HUES48 (cell line): ENCODE measurements around the gene HOXB4.

Source experiments
- H3K27ac ChIP-seq: one replicate; pipeline ENCODE4 v1.7.0; 2013; ENCODE audit warnings: low read depth, low read length, inconsistent platforms
- H3K27me3 ChIP-seq: 2 replicates; pipeline ENCODE4 v1.6.1; 2013; ENCODE audit warnings: mild to moderate bottlenecking, low read length; ENCODE audit not compliant: control insufficient read depth, insufficient read depth
- H3K36me3 ChIP-seq: 2 replicates; pipeline ENCODE4 v1.6.1; 2013; ENCODE audit warnings: low read length; ENCODE audit not compliant: control insufficient read depth, insufficient read depth
- H3K4me1 ChIP-seq: 2 replicates; pipeline ENCODE4 v1.6.1; 2013; ENCODE audit warnings: mild to moderate bottlenecking, low read length; ENCODE audit not compliant: control insufficient read depth, insufficient read depth
- H3K4me3 ChIP-seq: 2 replicates; pipeline ENCODE4 v1.5.1; 2013; ENCODE audit warnings: mild to moderate bottlenecking, low read depth, low read length
- H3K9ac ChIP-seq: 2 replicates; pipeline ENCODE4 v1.6.1; 2013; ENCODE audit warnings: mild to moderate bottlenecking, low read depth, low read length, moderate library complexity
- H3K9me3 ChIP-seq: 2 replicates; pipeline ENCODE4 v1.6.1; 2013; ENCODE audit warnings: low read length; ENCODE audit not compliant: control insufficient read depth, insufficient read depth

The HOXB4 gene

GRCh38 chr17:48592057-48592514 lies 13.9 kb upstream of the HOXB4 start:
- Histone ChIP-seq H3K27me3 (peaks cover 100% of the 10 kb centered on the region), H3K9ac (no peak overlapping the region), H3K27ac (no peak overlapping the region)

GRCh38 chr17:48591255-48592056 lies 13.3 kb upstream of the HOXB4 start:
- no peak overlapping the region for H3K27ac ChIP-seq
- no peak overlapping the region for H3K9ac ChIP-seq
- H3K9me3 ChIP-seq, result no peaks in the 10 kb centered on the region
- peaks cover 9% of the 10 kb centered on the region for H3K4me1 ChIP-seq
- H3K36me3 ChIP-seq, result no peaks in the 10 kb centered on the region
- H3K4me3 ChIP-seq, result no peak overlapping the region
- peaks cover 100% of the 10 kb centered on the region for H3K27me3 ChIP-seq

More at GRCh38 chr17:48592057-48592514, 13.9 kb upstream of the HOXB4 start:
- Histone ChIP-seq H3K4me1 (peaks cover 9% of the 10 kb centered on the region), H3K36me3 (no peaks in the 10 kb centered on the region), H3K4me3 (no peak overlapping the region), H3K9me3 (no peaks in the 10 kb centered on the region)

- Histone ChIP-seq H3K36me3 (no peaks in the 10 kb centered on the region), H3K4me1 (peaks cover 9% of the 10 kb centered on the region), H3K27ac (no peak overlapping the region), H3K9me3 (no peaks in the 10 kb centered on the region), H3K27me3 (peaks cover 100% of the 10 kb centered on the region), H3K4me3 (no peak overlapping the region), H3K9ac (no peak overlapping the region)
Observed at GRCh38 chr17:48590607-48591161, 12.5 kb upstream of the HOXB4 start.

GRCh38 chr17:48589831-48590606 lies 11.9 kb upstream of the HOXB4 start, which contains the start of gene HOXB3:
Gene HOXB3, minus strand, starts transcription at chr17:48590241. Its CDS starts 37,767 bp downstream, at chr17:48552474.
- H3K27me3 ChIP-seq, result peaks cover 100% of the 10 kb centered on the region
- peaks cover 9% of the 10 kb centered on the region for H3K4me1 ChIP-seq
- no peaks in the 10 kb centered on the region for H3K36me3 ChIP-seq
- no peaks in the 10 kb centered on the region for H3K9me3 ChIP-seq
- H3K27ac ChIP-seq, result no peak within 1 kb of the TSS
- no peak within 1 kb of the TSS for H3K4me3 ChIP-seq
- H3K9ac ChIP-seq, result no peak within 1 kb of the TSS

GRCh38 chr17:48589060-48589830 lies 11.1 kb upstream of the HOXB4 start:
- H3K36me3 ChIP-seq, result no peaks in the 10 kb centered on the region
- peaks cover 5% of the 10 kb centered on the region for H3K4me1 ChIP-seq
- no peak overlapping the region for H3K4me3 ChIP-seq
- no peak overlapping the region for H3K9ac ChIP-seq
- no peaks in the 10 kb centered on the region for H3K9me3 ChIP-seq
- no peak overlapping the region for H3K27ac ChIP-seq
- peaks cover 100% of the 10 kb centered on the region for H3K27me3 ChIP-seq

GRCh38 chr17:48588528-48588927 lies 10.4 kb upstream of the HOXB4 start:
- Histone ChIP-seq H3K9me3 (no peaks in the 10 kb centered on the region), H3K27me3 (peaks cover 100% of the 10 kb centered on the region), H3K36me3 (no peaks in the 10 kb centered on the region), H3K27ac (no peak overlapping the region), H3K9ac (no peak overlapping the region), H3K4me1 (0 out of 2 replicates have a peak, but pooled peaks cover 2% of the 10 kb centered on the region), H3K4me3 (no peak overlapping the region)

GRCh38 chr17:48588074-48588415 lies 9.9 kb upstream of the HOXB4 start:
- Histone ChIP-seq H3K9ac (no peak overlapping the region), H3K27me3 (peaks cover 100% of the 10 kb centered on the region), H3K9me3 (no peaks in the 10 kb centered on the region), H3K4me1 (no peaks in the 10 kb centered on the region), H3K36me3 (no peaks in the 10 kb centered on the region), H3K27ac (no peak overlapping the region), H3K4me3 (no peak overlapping the region)

- no peak overlapping the region for H3K27ac ChIP-seq
- no peaks in the 10 kb centered on the region for H3K4me1 ChIP-seq
- peaks cover 100% of the 10 kb centered on the region for H3K27me3 ChIP-seq
- H3K9ac ChIP-seq, result no peak overlapping the region
- no peaks in the 10 kb centered on the region for H3K9me3 ChIP-seq
- no peaks in the 10 kb centered on the region for H3K36me3 ChIP-seq
- no peak overlapping the region for H3K4me3 ChIP-seq
Observed at GRCh38 chr17:48587276-48588073, 9.3 kb upstream of the HOXB4 start.

- no peak overlapping the region for H3K4me3 ChIP-seq
- peaks cover 100% of the 10 kb centered on the region for H3K27me3 ChIP-seq
- no peak overlapping the region for H3K27ac ChIP-seq
- H3K9me3 ChIP-seq, result no peaks in the 10 kb centered on the region
- no peak overlapping the region for H3K9ac ChIP-seq
- no peaks in the 10 kb centered on the region for H3K4me1 ChIP-seq
- H3K36me3 ChIP-seq, result no peaks in the 10 kb centered on the region
Observed at GRCh38 chr17:48586355-48587258, 8.5 kb upstream of the HOXB4 start.
